GM19468 (cell line): ENCODE measurements around the gene RPL10.
A peak's percentile ranks its signal among the peaks of the same experiment; 100 is the strongest.

Experiments
- ATAC-seq: cut with Tn5 transposase; IDR thresholded peaks from one replicate; pipeline ENCODE4 v1.9.1; 2021; ENCODE audit warnings: mild to moderate bottlenecking, moderate library complexity, moderate number of reproducible peaks; ENCODE audit not compliant: unreplicated experiment; ENCODE audit errors: extremely low read depth

RPL10 gene

GRCh38 chrX:154397888-154398667 lies at the start of gene RPL10:
Gene RPL10, plus strand, starts transcription at chrX:154398377. Its CDS starts 143 bp downstream, at chrX:154398520.
- peak; percentile 85 for ATAC-seq

- no peak for ATAC-seq
These were observed 49.4 kb upstream of the RPL10 start for GRCh38 chrX:154348646-154349358.

- no peak for ATAC-seq
These were observed 48.7 kb upstream of the RPL10 start for GRCh38 chrX:154349359-154349935.

GRCh38 chrX:154349979-154350378 lies 48.2 kb upstream of the RPL10 start:
- ATAC-seq: no peak

GRCh38 chrX:154350429-154351182 lies 47.6 kb upstream of the RPL10 start:
- no peak for ATAC-seq

- no peak for ATAC-seq
These were observed 46.8 kb upstream of the RPL10 start for GRCh38 chrX:154351183-154352011.

GRCh38 chrX:154352012-154352401 lies 46.2 kb upstream of the RPL10 start:
- no peak for ATAC-seq

- ATAC-seq: no peak
These were observed 45.7 kb upstream of the RPL10 start for GRCh38 chrX:154352466-154352865.

- no peak for ATAC-seq
These were observed 44.9 kb upstream of the RPL10 start for GRCh38 chrX:154353172-154353843.

- no peak for ATAC-seq
These were observed 44.2 kb upstream of the RPL10 start for GRCh38 chrX:154354013-154354412.

GRCh38 chrX:154354516-154354915 lies 43.7 kb upstream of the RPL10 start:
- no peak for ATAC-seq

- ATAC-seq: no peak
These were observed 42.9 kb upstream of the RPL10 start for GRCh38 chrX:154355094-154355775.

GRCh38 chrX:154355776-154356140 lies 42.4 kb upstream of the RPL10 start:
- ATAC-seq: no peak

GRCh38 chrX:154356596-154356995 lies 41.6 kb upstream of the RPL10 start:
- no peak for ATAC-seq

- no peak for ATAC-seq
These were observed 41.0 kb upstream of the RPL10 start for GRCh38 chrX:154357205-154357604.

- ATAC-seq: no peak
These were observed 40.2 kb upstream of the RPL10 start for GRCh38 chrX:154358011-154358410.

GRCh38 chrX:154358829-154359228 lies 39.3 kb upstream of the RPL10 start:
- no peak for ATAC-seq

GRCh38 chrX:154359362-154360154 lies 38.6 kb upstream of the RPL10 start:
- no peak for ATAC-seq
